ENCODE data around the gene MYO19. TPM values are rescaled to one million over a fixed set of nuclear protein-coding genes. Genes with fewer than 3 reads are reported as not detected.

Gene MYO19
- total RNA-seq, 1 donor from 2014 or later, result 12.7 TPM

Other genes starting within 250 kb of the MYO19 start
- gene TBC1D3G, start 211.0 kb downstream of the MYO19 start, total RNA-seq, result not detected
- not detected for gene TBC1D3H, start 146.4 kb downstream of the MYO19 start, total RNA-seq
- gene ZNHIT3, start 48.2 kb downstream of the MYO19 start, total RNA-seq, result 20.0 TPM
- 3.6 TPM for gene PIGW, start 119 bp upstream of the MYO19 start, total RNA-seq
- gene GGNBP2, start 10.1 kb upstream of the MYO19 start, total RNA-seq, result 36.6 TPM
- 13.9 TPM for gene DHRS11, start 57.0 kb upstream of the MYO19 start, total RNA-seq
- 8.3 TPM for gene MRM1, start 66.7 kb upstream of the MYO19 start, total RNA-seq

All from Right ventricle myocardium superior (tissue), 1 donor.